ENCODE results near the gene IRGQ. TPM values are rescaled to one million over a fixed set of nuclear protein-coding genes. Genes with fewer than 3 reads are reported as not detected.
"Not testable (repeated sequence)": the region's sequence is repeated elsewhere in the genome, so short reads cannot be mapped to it uniquely, and the experiment has no call there.

Gene IRGQ
- total RNA-seq, 4 donors from 2014 or later = 18.0 to 33.5 (median 23.5) TPM

DNA sequence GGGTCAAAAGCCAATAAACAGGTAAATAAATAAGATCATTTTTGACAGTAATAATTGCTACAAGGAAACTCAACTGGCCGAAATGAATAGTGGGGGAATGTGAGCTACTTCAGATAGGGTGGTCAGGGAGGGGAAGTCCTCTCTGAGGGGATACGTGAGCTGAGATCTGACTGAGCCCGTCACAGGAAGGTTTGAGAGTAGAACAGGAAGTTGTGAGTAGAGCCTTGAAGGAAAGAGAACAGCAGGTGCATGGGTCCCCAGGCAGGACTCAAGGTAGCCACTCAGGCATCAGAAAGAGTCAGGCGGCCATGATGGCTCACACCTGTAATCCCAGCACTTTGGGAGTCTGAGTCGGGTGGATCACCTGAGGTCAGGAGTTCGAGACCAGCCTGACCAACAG, 6.3 kb downstream of the IRGQ start:
- Histone ChIP-seq H3K27ac (no peak overlapping the region), H3K36me3 (peaks cover 7 to 22% of the 10 kb centered on the region in 2 donors), H3K4me3 (replicated peaks in 1 of 3) (no peak overlapping the region), H3K4me1 (peaks cover 10 to 20% of the 10 kb centered on the region in 2 donors), H3K27me3 (no peaks in the 10 kb centered on the region), H3K9me3 (no peaks in the 10 kb centered on the region)
- intact Hi-C loops (cut with DNase I) = loop anchor here (10.0 kb wide), 1 partner anchor 55 kb away; the partner anchor contains the start of gene ZNF575
- DNase-seq = no peak
- 88 to 89% methylated on average over 6 of the region's 6 CpGs for WGBS, 2 donors
- TF ChIP-seq CTCF (IDR thresholded peaks at IDR 0.05) = no peak
- TF ChIP-seq POLR2A (IDR thresholded peaks at IDR 0.05) = no peak

DNA sequence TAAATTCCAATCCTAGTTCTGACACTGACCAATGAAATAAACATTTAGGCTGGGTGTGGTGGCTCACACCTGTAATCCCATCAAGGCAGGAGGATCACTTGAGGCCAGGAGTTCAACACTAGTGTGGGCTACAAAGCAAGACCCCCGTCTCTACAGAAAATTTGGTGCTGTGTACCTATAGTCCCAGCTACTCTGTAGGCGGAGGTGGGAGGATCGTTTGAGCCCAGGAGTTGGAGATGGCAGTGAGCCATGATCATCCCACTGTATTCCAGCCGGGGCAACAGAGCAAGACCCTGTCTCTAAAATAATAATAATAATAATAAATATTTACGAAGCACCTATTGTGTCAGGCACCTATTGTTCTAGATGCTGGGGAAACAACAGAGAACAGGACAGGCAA, 6.7 kb downstream of the IRGQ start:
- intact Hi-C loops (cut with DNase I) = no loop called here
- 88 to 91% methylated on average over 5 of the region's 5 CpGs for WGBS, 2 donors
- no peak for DNase-seq
- Histone ChIP-seq H3K4me3 (replicated peaks in 1 of 3) (no peak overlapping the region), H3K36me3 (peaks cover 7 to 21% of the 10 kb centered on the region in 2 donors), H3K27ac (no peak overlapping the region), H3K27me3 (no peaks in the 10 kb centered on the region), H3K9me3 (no peaks in the 10 kb centered on the region), H3K4me1 (peaks cover 6 to 20% of the 10 kb centered on the region in 2 donors)
- TF ChIP-seq POLR2A (IDR thresholded peaks at IDR 0.05) (no peak), CTCF (IDR thresholded peaks at IDR 0.05) (no peak)

DNA sequence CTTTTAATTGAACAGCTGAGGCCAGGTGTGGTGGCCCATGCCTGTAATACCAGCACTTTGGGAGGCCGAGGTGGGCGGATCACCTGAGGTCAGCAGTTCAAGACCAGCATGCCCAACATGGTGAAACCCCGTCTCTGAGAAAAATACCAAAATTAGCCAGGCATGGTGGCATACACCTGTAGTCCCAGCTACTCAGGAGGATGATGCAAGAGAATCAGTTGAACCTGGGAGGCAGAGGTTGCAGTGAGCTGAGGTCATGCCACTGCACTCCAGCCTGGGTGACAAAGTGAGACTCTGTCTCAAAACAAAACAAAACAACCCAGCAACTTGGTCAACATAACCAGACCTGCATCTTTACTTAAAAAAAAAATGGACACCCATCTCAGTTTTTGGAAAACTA, 8.9 kb downstream of the IRGQ start:
- H3K27me3 ChIP-seq; DNase-seq; H3K27ac ChIP-seq; H3K4me3 ChIP-seq (replicated peaks in 1 of 3); intact Hi-C loops (cut with DNase I); H3K36me3 ChIP-seq; H3K9me3 ChIP-seq: not testable (repeated sequence)
- H3K4me1 ChIP-seq = peaks cover 0 to 16% of the 10 kb centered on the region in 2 donors
- WGBS, 2 donors = 93 to 100% methylated on average over 3 of the region's 3 CpGs

- no peak overlapping the region for H3K27ac ChIP-seq
- H3K4me1 ChIP-seq = peaks cover 0 to 22% of the 10 kb centered on the region in 2 donors
- H3K4me3 ChIP-seq (replicated peaks in 1 of 3) = no peak overlapping the region
- H3K27me3 ChIP-seq = no peaks in the 10 kb centered on the region
- TF ChIP-seq POLR2A (IDR thresholded peaks at IDR 0.05) = no peak
- no peak for TF ChIP-seq CTCF (IDR thresholded peaks at IDR 0.05)
- DNase-seq = no peak
- 55 to 58% methylated on average over 2 of the region's 2 CpGs for WGBS, 2 donors
- intact Hi-C loops (cut with DNase I) = no loop called here
- no peaks in the 10 kb centered on the region for H3K36me3 ChIP-seq
- H3K9me3 ChIP-seq = no peaks in the 10 kb centered on the region
Measured at GRCh38 chr19:43586346-43586745, 9.6 kb downstream of the IRGQ start.

DNA sequence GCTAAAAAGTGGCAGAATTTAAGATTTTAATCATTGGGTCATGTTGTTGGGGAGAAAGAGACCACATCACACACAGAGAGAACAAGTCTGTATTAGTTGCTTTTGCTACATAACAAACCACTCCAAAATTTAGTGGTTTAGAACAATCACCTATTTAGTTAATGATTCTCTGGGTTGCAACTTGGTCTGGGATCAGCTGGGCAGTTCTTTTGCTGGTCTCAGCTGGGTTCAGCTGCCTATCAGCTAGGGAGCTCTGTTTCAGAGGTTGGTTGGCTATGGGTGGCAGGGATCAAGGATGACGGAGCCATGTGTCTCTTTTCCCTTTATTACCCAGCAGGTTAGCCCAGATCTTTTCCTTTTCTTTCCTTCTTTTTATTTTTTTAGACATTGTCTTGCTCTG, 11.4 kb downstream of the IRGQ start:
- peak overlapping the region in 2 of 3 donors; percentile 7 to 26 for H3K27ac ChIP-seq
- intact Hi-C loops (cut with DNase I) = no loop called here
- TF ChIP-seq CTCF (IDR thresholded peaks at IDR 0.05) (no peak), POLR2A (IDR thresholded peaks at IDR 0.05) (no peak)
- DNase-seq = peak in 1 of 2 donors; percentile 20
- no peaks in the 10 kb centered on the region for H3K9me3 ChIP-seq
- WGBS, 2 donors = 91 to 96% methylated on average over 1 of the region's 1 CpG
- H3K4me1 ChIP-seq = peaks cover 4 to 29% of the 10 kb centered on the region in 2 donors
- H3K36me3 ChIP-seq = no peaks in the 10 kb centered on the region
- no peaks in the 10 kb centered on the region for H3K27me3 ChIP-seq
- no peak overlapping the region for H3K4me3 ChIP-seq (replicated peaks in 1 of 3)

DNA sequence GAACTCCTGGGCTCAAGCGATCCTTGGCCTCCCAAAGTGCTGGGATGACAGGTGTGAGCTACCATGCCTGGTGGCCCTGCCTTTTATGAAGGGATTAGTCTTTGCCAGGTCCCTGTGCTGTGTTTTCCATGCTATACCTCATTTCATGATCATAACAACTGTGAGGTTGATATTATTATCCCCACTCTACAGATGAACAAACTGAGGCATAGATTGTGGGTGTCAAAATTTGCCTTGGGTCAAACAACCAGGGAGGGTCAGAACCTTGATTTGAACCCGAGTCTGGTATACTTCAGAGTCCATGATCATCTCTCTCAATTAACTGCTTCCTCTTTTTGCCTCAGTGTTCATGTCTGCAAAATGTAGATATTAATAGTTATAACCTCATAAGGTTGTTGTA, 13.4 kb downstream of the IRGQ start:
- Histone ChIP-seq H3K27ac (no peak overlapping the region), H3K4me3 (replicated peaks in 1 of 3) (no peak overlapping the region), H3K36me3 (no peaks in the 10 kb centered on the region), H3K4me1 (peaks cover 4 to 29% of the 10 kb centered on the region in 2 donors), H3K27me3 (no peaks in the 10 kb centered on the region), H3K9me3 (no peaks in the 10 kb centered on the region)
- intact Hi-C loops (cut with DNase I) = no loop called here
- WGBS, 2 donors = 97 to 100% methylated on average over 2 of the region's 2 CpGs
- DNase-seq = no peak
- TF ChIP-seq CTCF (IDR thresholded peaks at IDR 0.05) = no peak
- no peak for TF ChIP-seq POLR2A (IDR thresholded peaks at IDR 0.05)
